Ecto neural progenitor cell (in vitro differentiated cells): ENCODE measurements around the gene APOB.
A peak's percentile ranks its signal among the peaks of the same experiment; 100 is the strongest.

Experiments used
- DNase-seq: peaks from one replicate; pipeline ENCODE4 v3.0.0-alpha.2; 2018; ENCODE audit warnings: low spot score

APOB gene

DNA sequence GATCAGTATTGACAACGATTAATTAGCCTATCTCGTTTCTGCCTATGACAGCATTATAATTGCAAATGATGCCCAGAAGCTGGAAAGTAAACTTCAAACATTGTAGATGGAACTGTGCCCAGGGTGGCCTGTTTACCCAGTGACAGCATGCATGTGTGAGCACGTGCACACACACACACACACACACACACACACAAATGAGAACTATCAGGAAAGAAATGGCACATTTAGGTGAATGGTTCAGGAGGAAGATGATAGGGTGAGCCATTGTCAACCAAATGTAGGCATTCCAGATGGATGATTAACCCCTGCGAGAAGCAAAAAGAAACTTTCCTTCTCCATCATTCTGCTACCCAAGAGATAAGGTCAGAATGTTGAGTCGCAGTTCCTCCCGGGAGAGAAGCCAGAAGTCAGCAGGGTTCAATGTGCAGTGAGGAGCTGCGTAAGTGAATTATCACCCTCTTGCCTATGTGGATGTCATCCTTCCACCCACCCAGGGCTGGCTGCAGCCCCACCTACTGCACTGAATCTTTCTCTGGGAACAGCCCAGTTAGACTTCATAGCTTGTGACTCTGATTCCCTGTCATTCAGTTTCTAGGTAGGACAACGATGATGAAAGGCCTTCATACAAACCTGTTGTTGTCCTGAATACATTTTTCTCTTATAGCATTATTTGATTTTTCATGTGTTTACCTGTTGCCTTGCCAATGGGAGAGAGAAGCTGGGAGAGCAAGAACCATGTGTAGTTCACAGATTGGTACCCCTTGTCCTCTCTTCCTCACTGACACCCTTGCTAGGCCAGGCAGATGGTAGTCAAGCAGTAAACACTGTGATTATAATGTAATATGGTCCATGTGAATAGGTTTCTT lies 3.5 kb upstream of the APOB start:
- DNase-seq = no peak

DNA sequence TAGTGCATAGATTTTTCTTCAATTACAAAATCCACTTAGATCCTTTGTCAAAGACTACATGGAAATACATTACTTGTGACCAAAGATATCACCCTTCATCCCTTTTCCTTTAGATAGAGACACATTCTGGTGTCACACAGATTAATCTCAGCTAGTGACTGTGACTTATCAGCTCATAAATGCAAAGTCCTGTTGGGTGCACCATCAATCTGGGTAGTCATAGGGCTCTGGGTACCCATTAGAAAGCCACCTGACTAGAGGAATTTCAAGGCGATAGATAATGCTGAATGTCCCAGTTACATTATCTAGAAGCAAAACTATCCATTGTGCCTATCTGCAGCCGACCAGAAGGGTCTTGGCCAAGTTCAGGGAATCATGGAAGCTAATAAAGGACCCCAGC lies 2.6 kb upstream of the APOB start:
- DNase-seq = no peak

DNA sequence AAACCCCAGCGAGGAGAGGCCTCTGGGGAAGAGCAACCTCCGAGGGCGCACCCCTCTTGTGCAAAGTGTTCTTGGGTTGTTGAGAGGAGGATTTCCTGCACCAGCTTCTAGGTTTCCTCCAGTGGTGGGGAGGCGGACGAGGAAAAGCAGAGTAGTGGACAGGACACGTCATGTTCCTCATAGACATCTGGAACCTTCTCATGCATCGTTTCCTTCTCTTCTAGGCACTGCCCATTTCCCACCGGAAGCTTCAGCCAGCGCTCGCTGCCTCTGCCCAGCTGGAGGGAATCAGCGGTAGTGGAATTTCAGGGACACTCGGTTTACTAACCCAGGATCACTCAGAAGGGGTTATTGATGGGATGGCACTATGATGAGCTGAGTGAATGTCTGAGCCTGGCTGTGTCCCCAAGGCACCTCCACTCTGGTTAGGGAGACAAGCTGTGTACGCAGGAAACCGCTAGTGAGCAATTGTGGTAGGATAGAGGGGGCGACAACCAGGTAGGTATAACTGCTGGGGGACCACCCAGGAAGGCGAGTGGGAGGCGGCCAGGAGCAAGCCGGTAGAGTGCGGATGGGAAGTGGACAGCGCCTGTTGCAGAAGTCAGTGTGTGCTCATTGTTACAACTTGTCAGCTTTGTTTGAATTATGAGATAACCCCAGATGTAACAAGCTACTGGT lies 960 bp upstream of the APOB start:
- no peak for DNase-seq

DNA sequence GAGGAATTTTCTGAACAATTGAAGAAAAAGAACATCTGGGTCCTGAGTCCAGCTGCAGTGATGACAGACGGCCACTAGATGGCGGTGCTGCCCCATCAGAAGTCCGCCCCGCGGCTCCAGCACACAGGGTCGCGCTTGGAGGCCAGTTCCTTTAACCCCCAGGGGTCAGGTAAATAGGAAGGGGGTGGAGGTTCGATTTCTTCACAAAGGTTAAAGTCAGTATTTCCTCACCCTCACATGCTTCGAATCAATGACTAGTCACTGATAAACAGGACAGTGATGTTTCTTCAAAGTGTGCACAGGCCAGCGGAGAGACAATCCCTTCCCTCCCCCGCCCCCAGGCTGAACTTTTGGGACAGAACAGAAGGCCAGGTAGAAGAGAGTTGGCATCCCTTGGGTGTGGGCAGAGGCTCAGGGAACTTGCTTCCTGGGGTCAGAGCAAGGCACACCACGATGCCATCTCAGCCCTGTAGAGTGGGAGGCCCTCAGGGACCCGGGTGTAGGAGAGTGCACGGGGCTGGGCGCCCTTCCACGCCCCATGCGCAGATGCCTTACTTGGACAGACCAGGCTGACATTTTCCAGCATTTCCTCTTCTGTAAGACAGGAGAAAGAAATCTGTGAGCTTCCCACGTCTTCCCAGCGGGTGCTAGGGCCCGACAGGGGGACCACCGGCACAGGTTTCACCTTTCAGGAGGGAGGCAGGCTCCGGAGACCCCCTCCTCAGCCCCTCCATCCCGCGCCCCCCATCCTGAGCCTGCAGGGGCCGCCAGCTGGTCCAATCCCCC lies 722 bp downstream of the APOB start:
- DNase-seq = peak; percentile 87

DNA sequence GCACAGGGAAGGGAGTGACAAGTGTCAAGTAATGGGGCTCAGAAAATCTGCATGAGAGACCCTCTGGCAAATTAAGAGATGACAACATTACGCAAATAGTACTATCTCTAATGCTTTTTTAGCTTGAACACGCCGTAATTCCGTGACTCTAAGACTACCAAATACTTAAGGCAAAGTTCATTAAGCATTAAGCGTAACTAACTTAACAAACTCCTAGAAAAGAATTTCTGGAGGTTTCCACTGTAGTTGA lies 1.2 kb downstream of the APOB start:
- DNase-seq = no peak

DNA sequence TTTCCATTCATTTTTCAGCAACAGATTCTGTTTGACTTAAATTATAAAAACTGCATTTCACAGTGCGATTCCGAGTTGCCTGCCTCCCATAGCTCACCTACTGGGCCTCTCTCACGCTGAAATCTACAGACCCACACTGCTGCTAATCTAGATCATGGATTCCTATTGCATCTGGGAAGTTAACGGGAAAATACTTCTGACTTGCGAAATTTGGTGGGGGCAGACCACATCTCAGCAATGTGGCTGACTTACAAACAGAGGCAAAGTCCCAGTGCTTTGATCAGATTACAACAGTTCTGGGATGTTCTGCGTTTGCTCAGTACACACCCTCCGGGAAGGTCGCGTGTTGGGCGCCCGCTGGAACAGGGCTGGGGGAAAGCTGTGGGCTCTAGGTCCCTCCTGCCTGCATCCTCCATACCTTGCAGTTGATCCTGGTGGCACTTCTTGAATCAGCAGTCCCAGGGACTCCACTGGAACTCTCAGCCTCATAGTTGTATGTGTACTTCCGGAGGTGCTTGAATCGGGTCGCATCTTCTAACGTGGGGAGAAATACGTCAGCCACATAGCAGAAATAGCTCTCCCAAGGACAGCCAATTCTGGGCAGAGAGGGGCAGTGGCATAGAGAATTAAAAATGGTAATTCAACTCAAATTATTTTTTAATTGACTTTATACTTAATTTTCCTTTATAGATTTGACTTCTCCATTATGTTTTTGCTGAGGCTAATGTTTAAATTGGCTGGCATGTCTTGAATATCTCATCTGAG lies 1.7 kb downstream of the APOB start:
- no peak for DNase-seq

DNA sequence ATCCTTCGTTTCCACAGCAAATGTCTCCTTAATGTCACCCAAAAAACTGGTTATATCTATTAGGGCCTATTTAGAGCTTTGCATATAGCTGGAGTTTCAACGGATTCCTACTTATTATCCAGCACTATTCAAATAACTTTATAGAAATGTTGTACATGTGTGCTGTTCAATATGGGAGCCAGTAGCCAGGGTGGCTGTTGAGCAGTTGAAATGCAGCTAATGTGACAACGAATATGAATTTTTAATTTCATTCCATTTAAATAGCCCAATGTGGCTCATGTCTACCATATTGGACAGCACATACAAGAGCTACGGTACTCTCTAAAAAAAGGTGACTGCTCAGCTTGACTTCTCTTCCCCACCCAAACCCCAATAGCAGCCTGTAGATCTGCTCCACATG lies 2.4 kb downstream of the APOB start:
- DNase-seq = no peak

DNA sequence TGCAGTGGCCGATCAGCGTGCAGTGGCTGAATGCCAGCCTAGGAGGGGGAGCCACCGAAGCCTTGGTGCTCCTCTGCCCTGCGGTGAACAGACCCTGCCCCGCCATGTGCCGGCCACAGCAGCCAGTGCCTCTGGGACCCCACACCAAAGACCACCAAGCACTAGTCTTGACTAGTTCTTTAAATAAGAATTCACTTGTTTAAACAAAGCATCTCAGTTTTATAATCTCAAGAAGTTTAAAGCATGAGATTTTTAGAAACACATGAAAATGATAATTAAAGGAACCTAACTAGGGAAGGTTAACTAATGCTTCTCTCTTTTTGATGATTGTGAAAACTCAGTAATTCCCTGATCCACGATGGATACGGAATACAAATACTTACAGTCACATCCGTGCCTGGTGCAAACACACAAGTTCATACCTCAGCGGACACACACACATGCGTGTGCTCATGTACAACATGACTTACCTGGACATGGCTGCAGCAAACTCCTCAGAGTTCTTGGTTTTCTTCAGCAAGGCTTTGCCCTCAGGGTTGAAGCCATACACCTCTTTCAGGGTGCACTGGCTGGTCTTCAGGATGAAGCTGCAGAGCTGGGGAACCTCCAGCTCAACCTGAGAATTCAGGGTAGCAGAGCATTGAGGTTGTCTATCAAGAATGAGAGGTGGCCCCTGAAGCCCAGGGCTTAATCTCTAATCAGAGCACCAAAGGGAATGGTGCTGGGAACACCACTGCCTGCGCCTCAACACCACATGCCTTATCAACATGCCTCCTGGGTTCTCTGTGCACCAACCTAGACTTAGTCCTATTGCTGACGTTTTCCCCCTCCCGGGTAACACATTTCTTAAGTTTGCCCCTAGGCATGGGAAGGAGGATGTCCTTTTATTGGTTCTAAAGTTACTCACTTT lies 3.1 kb downstream of the APOB start:
- no peak for DNase-seq

DNA sequence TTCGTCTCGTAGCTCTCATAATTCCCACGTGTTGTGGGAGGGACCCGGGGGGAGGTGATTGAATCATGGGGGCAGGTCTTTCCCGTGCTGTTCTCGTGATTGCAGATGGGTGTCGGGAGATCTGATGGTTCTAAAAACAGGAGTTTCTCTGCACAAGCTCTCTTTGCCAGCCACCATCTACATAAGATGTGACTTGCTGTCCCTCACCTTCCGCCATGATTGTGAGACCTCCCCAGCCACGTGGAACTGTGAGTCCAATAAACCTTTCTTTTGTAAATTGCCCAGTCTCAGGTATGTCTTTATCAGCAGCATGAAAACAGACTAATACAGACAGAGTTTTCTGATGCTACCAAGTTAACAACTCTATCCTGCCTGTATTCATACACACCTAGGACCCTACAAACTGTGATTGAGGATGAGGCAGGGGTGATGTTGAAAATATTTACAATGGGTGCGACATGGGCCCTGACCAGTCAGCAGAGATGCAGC lies 3.9 kb downstream of the APOB start:
- no peak for DNase-seq

DNA sequence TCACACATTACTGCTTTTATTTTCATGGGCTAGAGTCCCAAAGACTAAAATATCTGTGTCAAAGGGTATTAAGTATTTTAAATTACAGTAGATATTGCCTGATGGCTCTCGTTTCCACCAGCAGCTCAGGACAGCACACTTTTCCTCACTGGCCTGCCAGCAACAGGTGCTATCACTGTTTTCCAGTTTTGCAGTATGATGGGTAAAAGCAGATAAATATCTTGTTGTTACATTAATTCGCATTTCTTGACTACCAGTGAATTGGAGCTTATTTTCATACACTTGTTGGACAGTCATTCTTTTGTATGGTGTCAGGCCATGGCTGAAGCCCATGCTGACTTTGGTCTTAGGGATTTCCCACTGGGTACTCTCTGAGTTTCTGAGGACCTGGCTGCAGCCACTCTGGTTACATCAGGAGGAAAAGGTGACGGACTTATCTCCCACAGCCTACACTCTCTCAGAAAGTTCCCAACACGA lies 4.8 kb downstream of the APOB start:
- DNase-seq = no peak

DNA sequence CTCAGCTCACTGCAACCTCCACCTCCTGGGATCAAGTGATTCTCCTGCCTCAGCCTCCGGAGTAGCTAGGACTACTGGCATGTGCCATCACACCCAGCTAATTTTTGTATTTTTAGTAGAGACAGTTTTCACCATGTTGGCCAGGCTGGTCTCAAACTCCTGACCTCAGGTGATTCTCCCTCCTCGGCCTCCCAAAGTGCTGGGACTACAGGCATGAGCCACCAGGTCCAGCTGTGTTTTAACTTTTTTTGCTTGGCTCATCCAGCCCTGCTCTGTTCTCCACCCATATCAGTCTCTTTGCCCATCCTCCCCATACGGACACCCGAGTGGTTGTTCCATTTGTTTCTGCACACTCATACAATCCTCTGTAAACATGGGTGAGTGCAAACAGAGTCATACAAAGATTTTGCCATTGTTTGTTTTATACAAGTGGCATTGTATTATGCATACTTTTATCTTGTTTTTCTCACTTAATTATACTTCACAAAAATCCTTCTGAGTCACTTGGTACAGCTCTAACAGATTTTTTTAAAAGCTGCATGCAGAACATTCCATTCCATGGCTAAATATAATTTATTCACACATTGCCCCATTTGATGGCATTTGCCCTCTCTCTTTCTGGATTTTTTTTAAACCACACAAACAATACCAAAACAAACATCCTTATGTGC lies 5.3 kb downstream of the APOB start:
- no peak for DNase-seq

DNA sequence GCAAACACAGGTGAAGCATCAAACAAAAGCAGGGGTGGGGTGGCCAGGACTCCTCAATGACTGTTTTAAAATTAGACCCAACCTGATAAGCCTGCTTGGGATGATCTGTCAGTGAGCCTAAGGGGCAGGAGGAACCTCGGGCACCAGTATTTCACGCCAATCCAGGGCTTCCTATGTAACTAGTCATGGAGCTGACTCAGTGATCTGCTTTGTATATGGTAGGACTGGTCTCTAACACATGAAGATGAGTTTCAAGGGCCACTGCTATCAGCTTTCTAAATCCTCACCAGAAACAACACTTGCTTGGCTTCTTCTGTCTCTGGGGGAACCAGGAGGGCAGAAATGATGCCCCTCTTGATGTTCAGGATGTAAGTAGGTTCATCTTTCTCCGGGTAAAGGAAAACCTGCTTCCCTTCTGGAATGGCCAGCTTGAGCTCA lies 6.2 kb downstream of the APOB start:
- DNase-seq = no peak

DNA sequence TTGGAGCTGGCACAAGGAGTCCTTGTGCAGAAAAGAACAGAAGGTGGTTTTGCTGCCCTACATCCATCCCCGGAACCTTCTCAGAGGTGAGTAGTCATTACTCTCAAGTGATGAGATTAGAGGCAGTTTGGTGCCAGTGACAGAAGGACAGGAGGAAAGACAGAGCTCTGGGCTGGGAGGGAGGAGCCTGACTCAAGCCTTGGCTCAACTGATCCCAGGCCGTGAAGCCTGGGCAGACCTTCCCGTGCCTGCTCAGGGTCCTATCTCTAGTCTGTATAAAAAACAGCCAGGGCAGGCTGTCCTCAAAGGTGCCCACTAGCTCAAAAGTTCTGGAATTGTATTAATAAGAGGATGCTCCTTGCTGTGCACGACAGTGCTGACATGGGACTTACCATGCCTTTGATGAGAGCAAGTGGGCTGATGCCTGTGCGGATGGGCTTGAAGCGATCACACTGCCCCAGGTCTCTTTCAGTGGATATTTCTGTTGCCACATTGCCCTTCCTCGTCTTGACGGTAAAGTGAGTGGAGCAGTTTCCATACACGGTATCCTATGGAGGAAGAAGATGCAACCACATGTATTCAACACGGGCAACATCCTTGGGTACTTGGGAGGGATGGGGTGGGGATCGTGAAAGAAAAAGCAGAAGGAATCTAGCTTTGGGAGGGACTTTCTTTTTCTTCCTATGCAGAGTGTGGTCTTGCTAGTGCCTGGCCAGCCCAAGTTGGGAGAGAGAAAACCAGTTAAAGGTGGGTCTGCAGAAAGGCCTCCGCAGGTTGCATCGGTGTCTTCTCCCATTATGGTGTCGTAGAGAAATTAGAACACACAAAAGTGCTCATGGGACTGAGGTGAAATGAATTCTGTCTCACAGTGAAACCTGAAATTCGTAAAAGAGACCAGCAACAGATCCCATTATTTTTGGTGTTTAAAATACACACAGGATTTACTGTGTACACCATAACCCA lies 6.9 kb downstream of the APOB start:
- no peak for DNase-seq

DNA sequence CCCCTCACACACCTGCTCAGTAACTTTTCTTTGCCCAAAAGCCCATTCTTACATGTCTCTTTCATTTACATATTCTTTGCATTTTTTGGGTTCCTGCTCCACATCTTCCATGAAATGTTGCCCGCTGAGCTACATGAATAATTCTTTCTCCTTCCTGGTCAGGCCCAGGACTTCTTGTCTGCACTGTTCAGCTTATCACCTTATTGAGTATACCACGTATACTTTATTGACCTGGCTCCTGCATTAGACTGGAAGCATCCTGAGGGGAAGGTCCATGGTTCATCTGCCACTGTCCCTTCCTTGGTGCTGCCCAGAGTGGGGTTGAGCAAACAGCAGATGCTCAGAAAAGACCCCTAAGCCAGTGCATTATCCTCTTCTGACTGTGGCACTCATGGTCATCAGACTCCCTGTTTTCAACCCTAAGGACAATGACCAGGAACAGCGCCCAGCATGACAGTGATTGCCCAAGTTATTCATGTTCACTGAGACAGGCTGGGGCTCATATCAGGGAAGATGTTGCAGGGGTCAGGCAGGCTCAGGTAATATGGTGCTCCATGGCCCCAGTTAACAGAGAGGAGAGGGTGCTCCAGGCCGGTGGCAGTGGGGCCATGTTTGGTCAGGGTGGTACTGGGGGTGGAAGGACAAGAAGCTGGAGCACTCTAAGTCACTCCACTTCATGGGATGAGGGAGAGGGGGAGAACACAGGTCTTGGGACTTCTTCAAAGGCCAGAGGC lies 7.7 kb downstream of the APOB start:
- DNase-seq = no peak

DNA sequence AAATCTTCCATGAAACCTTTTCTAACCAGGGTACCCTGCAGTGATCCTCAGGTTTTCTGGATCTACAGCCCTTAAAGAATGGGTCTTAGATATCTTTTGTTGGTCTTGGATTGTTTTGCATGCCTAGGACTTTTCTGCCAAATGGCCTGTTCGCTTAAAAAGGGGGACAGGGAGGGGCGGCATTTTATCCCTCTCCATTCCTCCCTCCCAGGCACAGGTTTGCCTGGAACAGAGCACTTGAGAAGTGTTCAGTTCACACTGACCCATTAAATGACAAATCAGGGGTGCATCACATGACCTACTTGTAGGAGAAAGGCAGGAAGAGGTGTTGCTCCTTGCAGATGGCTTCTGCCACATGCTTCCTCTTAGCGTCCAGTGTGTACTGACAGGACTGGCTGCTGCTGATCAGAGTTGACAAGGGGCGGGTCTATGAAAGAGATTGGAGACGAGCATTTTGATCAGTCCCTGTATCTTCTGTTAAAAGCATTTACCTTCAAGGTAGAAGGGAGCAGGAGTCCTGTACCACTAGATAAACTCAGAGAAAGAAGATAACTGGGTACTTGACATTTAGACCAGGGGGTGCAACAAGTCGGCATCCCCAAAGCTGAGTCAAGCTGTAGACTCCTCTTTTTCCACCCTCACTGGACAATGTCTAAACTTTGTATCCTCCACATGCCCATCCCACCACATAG lies 8.4 kb downstream of the APOB start:
- DNase-seq = no peak

DNA sequence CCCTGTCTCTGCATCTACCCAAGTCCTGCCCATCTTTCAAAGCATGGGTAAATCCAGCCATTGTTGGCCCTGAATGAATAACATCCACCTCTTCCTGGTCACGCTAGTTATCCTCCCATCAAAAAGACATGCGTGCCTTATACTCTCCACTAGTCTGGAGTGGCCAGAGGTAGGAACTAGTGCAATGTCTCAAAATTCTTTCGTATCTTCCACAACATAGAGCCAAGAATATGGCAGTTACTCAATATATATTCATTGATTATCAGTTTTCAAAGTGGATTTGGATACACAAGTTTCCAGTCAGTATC lies 8.9 kb downstream of the APOB start:
- no peak for DNase-seq

DNA sequence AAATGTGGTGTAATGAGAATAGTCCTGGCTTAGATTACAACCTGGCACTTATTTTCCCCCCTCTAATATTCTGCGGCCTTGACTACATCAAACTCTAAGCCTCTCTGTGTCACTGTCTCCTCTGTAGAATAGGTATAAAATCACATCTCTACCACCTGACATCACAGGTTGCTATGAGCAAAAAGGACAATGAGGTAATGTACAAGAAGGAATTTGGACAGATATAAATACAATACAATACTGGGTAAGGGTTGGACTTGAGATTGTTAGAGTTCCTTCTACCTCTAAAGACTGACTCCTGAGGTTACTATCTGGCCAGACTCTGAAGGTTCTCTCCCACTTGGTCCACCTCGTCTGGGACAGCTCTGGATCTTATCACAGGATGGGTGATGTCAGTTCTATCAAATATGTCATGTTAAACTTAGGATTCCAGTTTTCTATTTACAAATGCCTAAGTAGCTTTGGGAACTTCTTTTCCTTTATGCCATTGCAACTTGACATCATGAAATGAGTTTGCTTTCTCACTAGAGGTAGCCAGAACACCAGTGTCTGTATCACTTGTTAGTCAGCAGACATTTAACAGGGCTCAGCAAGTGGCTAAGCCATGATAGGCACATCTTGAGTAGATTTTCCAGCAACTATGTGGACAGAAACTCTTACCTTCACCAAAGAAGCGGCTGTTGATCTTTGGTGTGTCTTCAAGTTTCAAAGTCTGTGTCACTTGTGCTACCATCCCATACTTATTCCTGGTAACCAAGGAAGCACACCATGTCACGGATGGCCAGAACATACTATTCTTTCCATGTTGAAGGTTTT lies 9.5 kb downstream of the APOB start:
- DNase-seq = no peak
